K562 treated with DMSO at 1 percent for 24 hours (cell line): ENCODE results near the gene CA5B. TPM values are rescaled to one million over a fixed set of nuclear protein-coding genes. Genes with fewer than 3 reads are reported as not detected.

Experiments used
- total RNA-seq: library from RNA; unstranded; fragments of 300-600 nt; gene quantifications from 2 replicates; pipeline ENCODE4 v1.2.3, GENCODE V29; 2022; ENCODE audit warnings: low read depth; ENCODE audit not compliant: insufficient read depth

The CA5B gene, protein sequence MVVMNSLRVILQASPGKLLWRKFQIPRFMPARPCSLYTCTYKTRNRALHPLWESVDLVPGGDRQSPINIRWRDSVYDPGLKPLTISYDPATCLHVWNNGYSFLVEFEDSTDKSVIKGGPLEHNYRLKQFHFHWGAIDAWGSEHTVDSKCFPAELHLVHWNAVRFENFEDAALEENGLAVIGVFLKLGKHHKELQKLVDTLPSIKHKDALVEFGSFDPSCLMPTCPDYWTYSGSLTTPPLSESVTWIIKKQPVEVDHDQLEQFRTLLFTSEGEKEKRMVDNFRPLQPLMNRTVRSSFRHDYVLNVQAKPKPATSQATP
- total RNA-seq: 0.51 and 0.73 TPM in 2 replicates

DNA sequence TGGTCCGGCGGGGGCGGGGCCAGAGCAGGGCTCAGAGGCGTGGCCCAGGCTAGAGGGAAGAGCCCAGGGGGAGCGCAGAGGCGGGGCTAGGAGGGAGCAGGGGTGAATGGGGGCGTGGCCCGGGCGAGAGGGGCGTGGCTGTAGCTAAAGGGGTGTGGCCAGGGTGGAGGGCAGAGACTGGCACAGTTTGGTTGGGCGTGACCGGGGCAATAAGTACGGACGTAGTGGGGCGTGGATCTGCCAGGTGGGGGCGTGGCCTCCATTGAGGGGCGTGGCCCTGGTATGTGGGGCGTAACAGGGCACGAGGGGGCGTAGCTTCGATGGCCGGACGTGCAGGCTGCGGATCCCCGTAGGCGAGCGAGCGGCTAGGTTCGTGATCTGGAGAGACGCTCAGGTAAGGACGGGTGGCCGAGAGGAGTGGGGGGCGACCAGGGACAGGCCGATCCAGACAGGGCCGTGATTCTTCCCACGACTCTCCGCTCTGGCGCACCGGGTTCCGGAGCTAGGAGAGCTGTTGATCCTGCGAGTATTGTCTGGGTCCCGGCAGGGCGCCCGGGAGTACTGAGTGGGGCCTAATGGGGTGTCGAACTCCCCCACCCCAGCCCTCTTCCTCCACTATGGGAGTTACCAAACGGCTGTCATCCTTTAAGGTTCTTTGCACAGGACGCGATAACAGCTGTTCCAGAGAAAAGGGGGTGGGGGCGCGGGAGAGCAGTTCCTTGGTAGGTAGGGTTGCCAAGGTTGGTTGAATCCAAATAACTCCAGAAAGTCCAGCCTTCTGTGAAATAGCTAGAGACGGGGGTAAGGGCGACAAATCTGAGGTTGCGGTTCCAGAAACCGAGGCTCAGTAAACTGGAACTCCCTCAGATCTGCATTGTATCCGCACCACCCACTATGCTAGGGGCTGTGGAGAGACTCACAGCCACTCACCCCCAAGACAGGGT lies at the start of gene CA5B:
CA5B (plus strand) TSS at position 312 of the 944 bp plus-strand sequence. CDS start 11,754 bp downstream, outside the sequence.

GRCh38 chrX:15789979-15790768 lies 52.1 kb downstream of the CA5B start, which contains the start of gene ZRSR2:
Gene ZRSR2 (plus strand): TSS chrX:15790484. CDS start chrX:15790496, 12 bp downstream.

Other genes with a start within 250 kb of the CA5B start
- gene PIR, start 244.9 kb upstream of the CA5B start, total RNA-seq: 14.5 and 17.4 TPM in 2 replicates
- gene BMX, start 237.5 kb upstream of the CA5B start, total RNA-seq: 0.27 TPM in 1 of 2 replicates, not detected in the other
- not detected in 2 replicates for gene ACE2, start 137.3 kb upstream of the CA5B start, total RNA-seq
- gene CLTRN, start 73.5 kb upstream of the CA5B start, total RNA-seq: not detected in 2 replicates
- gene ZRSR2, start 52.2 kb downstream of the CA5B start, total RNA-seq: 12.5 and 15.3 TPM in 2 replicates
- gene AP1S2, start 116.5 kb downstream of the CA5B start, total RNA-seq: 20.1 and 28.3 TPM in 2 replicates